Pancreas (tissue), 10 donors: ENCODE results near the gene NCOA3. TPM values are rescaled to one million over a fixed set of nuclear protein-coding genes. Genes with fewer than 3 reads are reported as not detected.
"Not testable (repeated sequence)": the region's sequence is repeated elsewhere in the genome, so short reads cannot be mapped to it uniquely, and the experiment has no call there.

ENCODE experiments used
- ATAC-seq, 4 donors: fragments of 200-7000 bp; cut with Tn5 transposase; one replicate each; pipeline versions ENCODE4 v1.8.0 to v1.9.1; 2020; ENCODE audit warnings: mild to moderate bottlenecking in 4 of 4, moderate library complexity in 4 of 4
- DNase-seq, 6 donors: peaks; one replicate each; pipeline ENCODE4 v3.0.0-alpha.2; 2020
- FAIRE-seq: peaks from 2 replicates; lab custom pipeline; 2012; peaks lifted over from hg19 to GRCh38; lab: Jason Lieb, UNC
- H3K27ac ChIP-seq, 4 donors: fragments of 200-600 bp; sonication (generic); 1 replicate in 3 of 4; 2 replicates in 1 of 4; pipeline versions ENCODE4 v1.5.0 to v1.8.0; 2020
- H3K27me3 ChIP-seq, 4 donors: fragments of 200-600 bp; one replicate each; pipeline ENCODE4 v1.8.0; 2021
- H3K36me3 ChIP-seq, 3 donors: fragments of 200-600 bp; sonication (generic) in 1 of 3; one replicate each; pipeline versions ENCODE4 v1.5.0 to v1.8.0; 2020 to 2021
- H3K4me1 ChIP-seq, 3 donors: fragments of 200-600 bp; one replicate each; pipeline ENCODE4 v1.8.0; 2021
- H3K4me3 ChIP-seq, 4 donors: fragments of 200-600 bp; sonication (generic) in 2 of 4; one replicate each; pipeline versions ENCODE4 v1.5.0 to v1.8.0; 2020 to 2021
- H3K9me3 ChIP-seq, 4 donors: fragments of 200-600 bp; one replicate each; pipeline ENCODE4 v1.8.0; 2021
- WGBS, 2 donors: extraction: QIAGEN DNeasy Blood & Tissue Kit; methylation state at CpG; one replicate each; pipeline ENCODE4 v1.1.7; 2013; 5-methylcytosine and 5-hydroxymethylcytosine counted together
- intact Hi-C, 3 donors: fragments of 100-400 bp; cut with DNase I; formaldehyde crosslinking; loops; one replicate each; pipeline versions ENCODE4 v1.11.1 to v1.14.2; 2022
- polyA plus RNA-seq, 2 donors: library from polyadenylated mRNA; stranded (reverse); fragments of 200-250 nt; gene quantifications; one replicate each; pipeline ENCODE4 v1.2.3, GENCODE V29; 2013
- total RNA-seq, 6 donors: library from RNA; stranded (reverse); fragmentation: NEBNext Ultra II Directional in 4 of 6; extraction: Animal tissue kit (Norgen Biotek cat#: 25700) in 4 of 6; gene quantifications; one replicate each; pipeline versions ENCODE4 v1.2.1 to v1.2.4, GENCODE V29; 2021 to 2023
- TF ChIP-seq, protein P1 (sequence below), 4 donors: fragments of 200-600 bp; sonication (generic) in 3 of 4; IDR thresholded peaks; one replicate each; pipeline versions ENCODE4 v1.5.0 to v1.8.0; 2021; ENCODE audit warnings: antibody characterized with exemption in 4 of 4
- donor health status: healthy with polysubstance abuse.
- donor health status: DM: no; HTN: no; CAD: no; lungs with moderate emphysema.
- donor health status: DM: no; HTN: no; CAD: no.
- donor health status: control.
- donor health status: control.
- donor health status: Bipolar disorder and iron deficiency.
- donor health status: DM: yes; HTN: yes; CAD: no.
- donor health status: DM: no; HTN: no; CAD: no.
- donor health status: DM: no; HTN: no; CAD: no.
- donor health status: DM: yes; HTN: yes; CAD: no.

NCOA3 gene
- total and polyA plus RNA-seq, 8 donors: 3.6 to 17.4 (median 10.5) TPM

DNA sequence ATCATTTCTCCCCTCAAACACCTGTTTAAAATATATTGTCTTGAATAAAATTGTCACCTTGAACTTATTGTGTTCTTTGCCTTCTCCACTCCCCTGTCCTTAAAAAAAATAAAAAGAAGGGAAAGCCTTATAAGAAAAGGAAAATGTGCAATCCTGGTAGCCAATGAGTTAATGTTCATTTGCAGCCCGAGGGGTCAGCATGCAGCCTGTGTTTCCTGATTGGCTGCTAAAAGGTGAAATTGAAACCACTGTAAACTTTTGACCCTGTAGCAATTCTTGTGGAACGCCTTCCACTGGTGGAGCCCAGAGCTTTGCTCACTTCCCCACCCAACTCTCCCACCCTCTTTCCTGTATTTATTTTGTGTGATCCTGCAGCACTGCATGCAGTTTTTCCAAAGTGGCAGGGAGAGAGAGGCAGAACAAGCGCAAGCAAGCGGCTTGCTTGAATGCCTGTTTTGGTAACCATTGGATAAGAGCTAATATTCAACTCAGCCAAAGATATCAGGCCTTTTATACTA is 74.9 kb downstream of the NCOA3 start:
- H3K27me3 ChIP-seq: no peaks in the 10 kb centered on the region
- peaks cover 29 to 50% (median 47%) of the 10 kb centered on the region in 3 donors for H3K4me1 ChIP-seq
- no peaks in the 10 kb centered on the region for H3K9me3 ChIP-seq
- no peaks in the 10 kb centered on the region for H3K36me3 ChIP-seq
- peak overlapping the region in 2 of 4 donors; percentile 48 to 59 for H3K27ac ChIP-seq
- FAIRE-seq (no peak), ATAC-seq (peak; percentile 72 to 92 (median 91)), DNase-seq (peak in 4 of 6 donors; percentile 34 to 58 (median 46))
- H3K4me3 ChIP-seq: no peak overlapping the region
- intact Hi-C loops: no loop called here
- TF ChIP-seq, protein P1, sequence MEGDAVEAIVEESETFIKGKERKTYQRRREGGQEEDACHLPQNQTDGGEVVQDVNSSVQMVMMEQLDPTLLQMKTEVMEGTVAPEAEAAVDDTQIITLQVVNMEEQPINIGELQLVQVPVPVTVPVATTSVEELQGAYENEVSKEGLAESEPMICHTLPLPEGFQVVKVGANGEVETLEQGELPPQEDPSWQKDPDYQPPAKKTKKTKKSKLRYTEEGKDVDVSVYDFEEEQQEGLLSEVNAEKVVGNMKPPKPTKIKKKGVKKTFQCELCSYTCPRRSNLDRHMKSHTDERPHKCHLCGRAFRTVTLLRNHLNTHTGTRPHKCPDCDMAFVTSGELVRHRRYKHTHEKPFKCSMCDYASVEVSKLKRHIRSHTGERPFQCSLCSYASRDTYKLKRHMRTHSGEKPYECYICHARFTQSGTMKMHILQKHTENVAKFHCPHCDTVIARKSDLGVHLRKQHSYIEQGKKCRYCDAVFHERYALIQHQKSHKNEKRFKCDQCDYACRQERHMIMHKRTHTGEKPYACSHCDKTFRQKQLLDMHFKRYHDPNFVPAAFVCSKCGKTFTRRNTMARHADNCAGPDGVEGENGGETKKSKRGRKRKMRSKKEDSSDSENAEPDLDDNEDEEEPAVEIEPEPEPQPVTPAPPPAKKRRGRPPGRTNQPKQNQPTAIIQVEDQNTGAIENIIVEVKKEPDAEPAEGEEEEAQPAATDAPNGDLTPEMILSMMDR (IDR thresholded peaks at IDR 0.05): no peak
- 0 to 1% methylated on average over 4 of the region's 4 CpGs for WGBS, 2 donors

DNA sequence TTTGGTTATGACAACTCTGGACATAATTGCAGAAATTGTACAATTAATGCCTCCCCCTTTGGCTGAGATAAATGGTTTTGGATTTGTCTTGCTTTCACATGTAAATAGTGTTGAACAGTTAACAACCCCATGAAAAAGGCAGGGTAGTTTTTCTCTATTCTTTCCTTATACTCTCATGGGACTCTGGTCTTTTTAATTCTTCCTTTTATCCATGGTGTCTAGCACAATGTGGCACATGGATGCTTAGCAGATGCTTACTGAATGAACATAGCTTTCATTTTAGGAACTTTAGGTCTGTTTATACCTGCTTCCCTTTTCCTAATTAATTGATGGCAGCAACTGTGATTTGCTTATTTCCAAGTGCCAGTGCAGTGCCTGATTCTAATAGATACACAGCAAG is 75.6 kb downstream of the NCOA3 start:
- intact Hi-C loops: no loop called here
- Histone ChIP-seq H3K27me3 (no peaks in the 10 kb centered on the region), H3K4me3 (no peak overlapping the region), H3K4me1 (peaks cover 29 to 50% (median 47%) of the 10 kb centered on the region in 3 donors), H3K36me3 (no peaks in the 10 kb centered on the region), H3K9me3 (no peaks in the 10 kb centered on the region), H3K27ac (peak overlapping the region in 2 of 4 donors; percentile 48 to 59)
- DNase-seq (no peak), ATAC-seq (no peak), FAIRE-seq (no peak)
- TF ChIP-seq, protein P1 (IDR thresholded peaks at IDR 0.05): no peak

DNA sequence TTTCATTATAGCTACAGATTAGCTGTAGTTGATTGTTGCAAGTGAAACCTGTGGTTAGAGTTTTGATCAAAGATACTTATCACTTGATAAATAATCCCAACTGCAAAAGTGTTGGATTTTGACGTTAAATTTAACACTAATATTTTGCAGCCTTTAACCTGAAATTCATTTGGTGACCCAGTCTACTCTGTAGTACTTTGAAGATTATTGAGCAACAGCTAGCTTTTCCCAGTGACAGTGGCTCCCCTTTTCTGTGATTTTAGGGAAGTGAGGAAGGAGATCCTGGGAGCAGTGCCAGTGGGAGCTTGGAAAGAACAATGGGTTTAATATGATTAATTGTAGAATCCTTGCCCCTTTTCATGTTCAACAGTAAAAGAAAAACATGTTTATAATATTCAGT is 76.9 kb downstream of the NCOA3 start:
- Histone ChIP-seq H3K36me3 (no peaks in the 10 kb centered on the region), H3K9me3 (no peaks in the 10 kb centered on the region), H3K4me1 (peaks cover 29 to 50% (median 47%) of the 10 kb centered on the region in 3 donors), H3K27ac (no peak overlapping the region), H3K4me3 (no peak overlapping the region), H3K27me3 (no peaks in the 10 kb centered on the region)
- WGBS, 2 donors: 24 to 32% methylated on average over 1 of the region's 1 CpG
- intact Hi-C loops: no loop called here
- ATAC-seq (no peak), FAIRE-seq (no peak), DNase-seq (no peak)
- TF ChIP-seq, protein P1 (IDR thresholded peaks at IDR 0.05): no peak

DNA sequence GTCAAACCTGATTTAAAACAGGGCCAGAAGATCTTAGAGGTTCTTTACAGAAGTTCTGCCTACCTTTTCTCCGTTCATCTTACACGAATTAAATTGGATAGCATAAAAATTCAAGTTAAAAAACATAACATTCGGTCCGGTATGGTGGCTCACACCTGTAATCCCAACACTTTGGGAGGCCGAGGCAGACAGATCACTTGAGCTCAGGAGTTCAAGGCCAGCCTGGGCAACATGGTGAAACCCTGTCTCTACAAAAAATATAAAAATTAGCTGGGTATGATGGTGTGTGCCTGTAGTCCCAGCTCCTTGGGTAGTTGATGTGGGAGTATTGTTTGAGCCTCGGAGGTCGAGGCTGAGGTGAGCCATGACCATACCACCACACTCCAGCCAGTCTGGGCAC is 79.0 kb downstream of the NCOA3 start:
- FAIRE-seq, H3K9me3 ChIP-seq, H3K27ac ChIP-seq, H3K4me3 ChIP-seq, H3K36me3 ChIP-seq, ATAC-seq, DNase-seq, H3K27me3 ChIP-seq, intact Hi-C loops: not testable (repeated sequence)
- peaks cover 21 to 36% (median 31%) of the 10 kb centered on the region in 3 donors for H3K4me1 ChIP-seq
- 78 to 80% methylated on average over 7 of the region's 7 CpGs for whole genome bisulfite sequencing, 2 donors

DNA sequence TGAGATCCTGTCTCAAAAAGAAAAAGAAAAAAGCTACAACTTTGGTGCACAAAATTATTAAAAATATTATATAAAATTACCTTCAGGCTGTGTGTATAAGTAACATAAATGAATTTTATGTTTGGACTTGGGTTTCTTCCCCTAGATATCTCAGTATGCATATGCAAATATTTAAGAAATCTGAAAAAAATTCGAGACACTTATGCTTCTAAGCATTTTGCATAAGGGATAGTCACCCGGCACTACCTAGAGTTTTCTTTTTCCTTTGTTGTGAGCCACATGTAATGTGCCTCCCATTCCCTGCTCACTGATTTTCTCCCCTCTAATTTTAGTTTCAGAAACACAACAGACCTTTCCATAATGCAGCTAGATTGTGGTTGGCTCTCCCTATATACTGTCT is 79.4 kb downstream of the NCOA3 start:
- no peak for FAIRE-seq
- TF ChIP-seq, protein P1 (IDR thresholded peaks at IDR 0.05): no peak

More for the DNA sequence above, 79.4 kb downstream of the NCOA3 start:
- ATAC-seq (no peak), DNase-seq (no peak)
- no peak overlapping the region for H3K4me3 ChIP-seq
- peaks cover 17 to 32% (median 27%) of the 10 kb centered on the region in 3 donors for H3K4me1 ChIP-seq
- H3K27ac ChIP-seq: no peak overlapping the region
- no peaks in the 10 kb centered on the region for H3K27me3 ChIP-seq
- no peaks in the 10 kb centered on the region for H3K9me3 ChIP-seq
- intact Hi-C loops: no loop called here
- H3K36me3 ChIP-seq: no peaks in the 10 kb centered on the region
- 73 to 76% methylated on average over 2 of the region's 2 CpGs for WGBS, 2 donors
